Measurements from ENCODE around the gene PSMD8. TPM values are rescaled to one million over a fixed set of nuclear protein-coding genes. Genes with fewer than 3 reads are reported as not detected.
"Not testable (repeated sequence)": the region's sequence is repeated elsewhere in the genome, so short reads cannot be mapped to it uniquely, and the experiment has no call there.

The PSMD8 gene
- 232 and 267 TPM in 2 replicates for total RNA-seq

- DNase-seq (ENCODE audit: extremely low read depth, low read depth, low spot score), result peak; percentile 90
These were observed at the start of gene PSMD8 for GRCh38 chr19:38374332-38375097. TSS of gene PSMD8 (plus strand) at chr19:38374571. CDS start at chr19:38374602, 31 bp downstream.

DNA sequence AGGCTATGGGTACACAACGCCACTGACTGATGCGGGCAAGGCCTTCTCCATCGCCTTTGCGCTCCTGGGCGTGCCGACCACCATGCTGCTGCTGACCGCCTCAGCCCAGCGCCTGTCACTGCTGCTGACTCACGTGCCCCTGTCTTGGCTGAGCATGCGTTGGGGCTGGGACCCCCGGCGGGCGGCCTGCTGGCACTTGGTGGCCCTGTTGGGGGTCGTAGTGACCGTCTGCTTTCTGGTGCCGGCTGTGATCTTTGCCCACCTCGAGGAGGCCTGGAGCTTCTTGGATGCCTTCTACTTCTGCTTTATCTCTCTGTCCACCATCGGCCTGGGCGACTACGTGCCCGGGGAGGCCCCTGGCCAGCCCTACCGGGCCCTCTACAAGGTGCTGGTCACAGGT, 47.8 kb upstream of the PSMD8 start:
- DNase-seq (ENCODE audit: extremely low read depth, low read depth, low spot score), result no peak

DNA sequence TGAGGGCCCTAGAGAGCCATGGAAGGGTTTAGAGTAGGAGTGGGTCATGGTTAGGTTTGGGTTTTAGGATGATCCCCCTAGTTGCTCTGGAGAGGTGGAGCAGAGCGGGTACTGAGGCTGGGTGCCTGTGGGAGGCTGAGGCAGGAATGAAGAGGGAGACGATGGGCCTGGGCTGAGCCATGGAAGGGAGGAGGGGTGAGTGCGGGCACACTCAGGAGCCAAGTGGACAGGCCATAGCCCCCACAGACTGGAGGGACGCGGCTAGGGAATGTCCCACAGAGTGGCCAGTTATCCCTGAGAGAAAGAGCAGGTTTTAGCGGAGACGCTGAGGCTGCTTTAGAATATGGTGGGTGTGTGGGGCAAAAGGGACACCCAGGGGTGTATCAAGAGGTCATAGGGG, 44.7 kb upstream of the PSMD8 start:
- no peak for DNase-seq (ENCODE audit: extremely low read depth, low read depth, low spot score)

GRCh38 chr19:38331728-38332127, 42.6 kb upstream of the PSMD8 start:
- DNase-seq (ENCODE audit: extremely low read depth, low read depth, low spot score), result no peak

DNA sequence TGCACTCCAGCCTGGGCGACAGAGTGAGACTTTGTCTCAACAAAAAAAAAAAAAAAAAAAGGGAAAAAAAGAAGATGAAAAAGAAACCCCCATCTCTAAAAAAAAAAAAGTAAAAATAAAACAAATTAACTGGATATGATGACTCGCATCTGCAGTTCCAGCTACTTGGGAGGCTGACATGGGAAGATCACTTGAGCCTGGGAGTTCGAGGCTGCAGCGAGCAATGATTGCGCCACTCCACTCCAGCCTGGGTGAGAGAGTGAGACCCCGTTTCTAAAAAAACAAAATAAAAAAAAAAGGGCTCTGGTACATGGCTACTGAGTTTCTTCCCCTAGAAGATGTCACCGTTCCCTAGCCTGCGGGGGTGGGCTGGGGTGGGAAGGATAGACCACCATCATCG, 41.1 kb upstream of the PSMD8 start:
- no peak for DNase-seq (ENCODE audit: extremely low read depth, low read depth, low spot score)

- DNase-seq (ENCODE audit: extremely low read depth, low read depth, low spot score), result peak; percentile 44
These were observed 38.3 kb upstream of the PSMD8 start for GRCh38 chr19:38335949-38336637.

GRCh38 chr19:38336638-38337359, 37.6 kb upstream of the PSMD8 start:
- peak; percentile 51 for DNase-seq (ENCODE audit: extremely low read depth, low read depth, low spot score)

DNA sequence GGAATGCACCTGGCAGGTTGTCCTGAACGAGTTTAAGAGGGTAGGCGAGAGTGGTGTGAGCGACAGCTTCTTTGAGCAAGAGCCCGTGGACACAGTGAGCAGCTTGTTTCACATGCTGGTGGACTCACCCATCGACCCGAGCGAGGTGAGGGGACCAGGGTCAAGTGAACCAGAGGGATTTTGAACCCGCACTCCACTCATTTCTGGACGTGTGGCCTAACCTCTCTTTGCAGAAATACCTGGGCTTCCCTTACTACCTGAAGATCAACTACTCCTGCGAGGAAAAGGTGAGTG, 37.1 kb upstream of the PSMD8 start:
- no peak for DNase-seq (ENCODE audit: extremely low read depth, low read depth, low spot score)

- not testable (repeated sequence) for DNase-seq (ENCODE audit: extremely low read depth, low read depth, low spot score)
These were observed 35.4 kb upstream of the PSMD8 start for GRCh38 chr19:38339011-38339410.

DNA sequence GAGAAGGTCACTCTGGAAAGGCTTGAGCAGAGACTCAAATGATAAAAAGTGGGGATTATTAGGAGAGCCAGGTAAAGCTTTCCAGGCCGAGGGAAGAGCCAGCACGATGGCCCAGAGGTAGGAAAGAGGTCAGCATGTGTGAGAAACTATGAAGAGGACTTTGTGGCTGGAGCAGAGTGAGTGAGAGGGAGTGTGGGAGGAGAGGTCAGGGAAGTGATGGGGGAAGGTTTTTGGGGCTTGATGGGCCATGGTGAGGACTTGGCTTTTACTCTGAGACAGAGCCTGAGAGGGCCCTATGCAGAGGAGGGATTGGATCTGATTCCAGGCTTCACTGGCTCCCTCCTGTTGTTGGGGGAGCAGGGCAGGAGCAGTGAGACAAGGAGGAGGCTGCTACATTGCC, 33.4 kb upstream of the PSMD8 start:
- DNase-seq (ENCODE audit: extremely low read depth, low read depth, low spot score), result no peak

DNA sequence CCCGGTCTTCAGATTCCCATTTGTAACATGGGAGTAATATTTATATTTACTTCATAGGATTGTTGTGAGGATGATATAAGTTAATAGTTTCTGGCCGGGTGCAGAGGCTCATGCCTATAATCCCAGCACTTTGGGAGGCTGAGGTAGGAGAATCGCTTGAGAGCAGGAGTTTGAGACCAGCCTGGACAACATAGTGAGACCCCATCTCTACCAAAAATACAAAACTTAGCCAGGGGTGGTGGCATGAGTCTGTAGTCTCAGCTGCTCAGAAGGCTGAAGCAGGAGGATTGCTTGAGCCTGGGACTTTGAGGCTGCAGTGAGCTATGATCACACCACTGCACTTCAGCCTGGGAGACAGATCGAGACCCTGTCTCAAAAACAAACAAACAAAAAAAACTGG, 27.5 kb upstream of the PSMD8 start:
- no peak for DNase-seq (ENCODE audit: extremely low read depth, low read depth, low spot score)

DNA sequence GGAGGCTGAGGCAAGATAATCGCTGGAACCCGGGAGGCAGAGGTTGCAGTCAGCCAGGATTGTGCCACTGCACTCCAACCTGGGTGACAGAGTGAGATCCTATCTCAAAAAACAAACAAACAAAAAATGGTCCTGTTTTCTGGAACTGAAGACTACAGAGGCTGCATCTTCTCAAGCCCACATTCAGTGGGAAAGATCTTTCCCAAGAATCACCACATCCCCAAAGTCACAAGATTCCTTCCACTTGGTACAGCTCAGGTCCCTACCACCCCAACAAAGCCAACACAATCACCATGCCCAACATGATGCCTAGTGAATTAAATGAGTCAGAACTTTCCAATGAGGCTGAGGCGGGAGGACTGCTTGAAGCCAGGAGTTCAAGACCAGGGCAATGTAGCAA, 23.5 kb upstream of the PSMD8 start:
- DNase-seq (ENCODE audit: extremely low read depth, low read depth, low spot score), result no peak

DNA sequence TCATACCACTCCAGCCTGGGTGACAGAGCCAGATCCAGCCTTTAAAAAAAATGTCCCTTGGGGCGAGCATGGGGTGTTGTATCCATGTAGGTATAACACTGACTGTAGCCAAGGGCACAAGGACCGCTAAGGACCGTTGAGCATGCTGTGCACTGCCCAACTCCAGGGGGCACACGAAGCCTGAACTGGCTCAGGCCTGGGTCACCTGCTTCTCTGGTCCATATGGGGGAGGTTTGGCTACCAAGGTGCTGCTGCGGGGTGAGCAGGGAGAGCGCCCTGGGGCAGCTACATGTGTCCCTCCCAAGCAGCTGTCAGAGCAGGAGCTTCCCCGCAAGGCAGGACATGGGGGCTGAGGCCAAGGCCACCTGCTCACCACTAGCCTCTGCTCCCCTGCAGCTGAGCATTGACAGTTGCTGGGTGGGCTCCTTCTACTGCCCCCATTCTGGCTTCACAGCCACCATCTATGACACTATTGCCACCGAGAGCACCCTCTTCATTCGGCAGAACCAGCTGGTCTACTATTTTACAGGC, 22.4 kb upstream of the PSMD8 start:
- no peak for DNase-seq (ENCODE audit: extremely low read depth, low read depth, low spot score)

DNA sequence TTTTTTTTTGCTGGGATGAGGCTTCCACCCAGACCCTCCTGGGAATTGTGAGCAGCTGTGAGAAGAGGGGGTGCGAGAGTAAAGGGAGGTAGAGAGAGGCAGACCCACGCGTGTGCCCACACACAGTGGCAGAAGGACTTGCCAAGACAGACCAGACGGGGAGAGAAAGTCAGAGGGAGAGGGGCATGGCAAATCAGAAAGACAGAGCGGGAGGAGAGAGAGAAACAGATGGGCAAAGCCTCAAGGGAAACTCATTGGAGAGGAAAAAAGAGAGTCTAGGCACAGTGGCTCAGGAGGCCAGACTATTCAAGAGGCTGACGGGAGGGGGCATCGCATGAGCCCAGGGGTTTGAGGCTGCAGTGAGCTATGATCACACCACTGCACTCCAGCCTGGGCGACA, 21.8 kb upstream of the PSMD8 start:
- DNase-seq (ENCODE audit: extremely low read depth, low read depth, low spot score), result no peak

GRCh38 chr19:38355728-38356725, 18.3 kb upstream of the PSMD8 start:
- DNase-seq (ENCODE audit: extremely low read depth, low read depth, low spot score), result no peak

- no peak for DNase-seq (ENCODE audit: extremely low read depth, low read depth, low spot score)
These were observed 16.3 kb upstream of the PSMD8 start for GRCh38 chr19:38358071-38358470.

DNA sequence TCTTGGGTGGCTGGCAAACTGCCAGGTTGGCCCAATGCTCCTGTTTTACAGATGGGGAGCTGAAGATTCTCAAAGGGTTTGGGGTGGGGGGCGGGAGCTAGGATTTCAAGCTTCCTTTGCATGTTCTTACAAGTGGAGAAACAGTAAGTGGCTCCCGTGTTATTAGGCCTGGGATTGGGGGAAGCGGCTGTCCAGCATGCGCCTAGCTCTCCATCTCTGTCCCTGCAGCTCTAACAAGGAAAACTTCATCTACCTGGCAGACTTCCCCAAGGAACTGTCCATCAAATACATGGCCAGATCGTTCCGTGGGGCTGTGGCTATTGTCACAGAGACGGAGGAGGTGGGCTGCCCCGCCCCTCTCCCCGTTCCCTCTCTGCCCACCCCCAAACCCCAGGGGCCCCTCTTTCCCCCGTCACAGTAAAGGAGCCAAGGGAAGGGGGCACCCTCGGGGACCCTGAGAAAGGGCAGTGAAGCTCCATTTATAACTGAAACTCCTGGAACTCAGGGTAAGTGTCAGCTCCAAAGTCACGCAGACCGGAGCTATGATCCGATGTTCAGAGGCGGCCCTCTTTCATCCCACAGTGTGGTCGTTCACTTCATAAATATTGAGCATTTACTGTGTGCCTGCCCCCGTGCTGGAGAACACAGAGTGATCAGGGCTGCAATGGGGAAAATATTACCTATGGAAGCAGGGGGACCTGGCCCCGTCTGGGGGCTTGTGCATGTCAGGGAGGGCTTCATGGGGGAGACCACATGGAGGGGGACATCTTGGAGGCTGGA, 14.9 kb upstream of the PSMD8 start:
- no peak for DNase-seq (ENCODE audit: extremely low read depth, low read depth, low spot score)

DNA sequence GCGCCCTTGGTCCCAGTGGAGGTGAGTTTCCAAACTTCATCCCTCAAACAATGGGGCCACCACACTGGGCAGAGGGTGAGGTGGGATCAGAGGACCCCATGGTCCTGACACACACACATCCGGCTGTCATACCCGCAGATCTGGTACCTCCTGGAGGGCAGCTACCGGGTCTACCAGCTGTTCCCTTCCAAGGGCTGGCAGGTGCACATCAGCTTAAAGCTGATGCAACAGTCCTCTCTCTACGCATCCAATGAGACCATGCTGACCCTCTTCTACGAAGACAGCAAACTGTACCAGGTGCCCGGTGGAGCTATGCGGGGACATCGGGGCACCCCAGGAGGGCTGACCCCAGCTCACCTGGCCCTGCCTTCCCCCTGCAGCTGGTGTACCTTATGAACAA, 14.0 kb upstream of the PSMD8 start:
- no peak for DNase-seq (ENCODE audit: extremely low read depth, low read depth, low spot score)

DNA sequence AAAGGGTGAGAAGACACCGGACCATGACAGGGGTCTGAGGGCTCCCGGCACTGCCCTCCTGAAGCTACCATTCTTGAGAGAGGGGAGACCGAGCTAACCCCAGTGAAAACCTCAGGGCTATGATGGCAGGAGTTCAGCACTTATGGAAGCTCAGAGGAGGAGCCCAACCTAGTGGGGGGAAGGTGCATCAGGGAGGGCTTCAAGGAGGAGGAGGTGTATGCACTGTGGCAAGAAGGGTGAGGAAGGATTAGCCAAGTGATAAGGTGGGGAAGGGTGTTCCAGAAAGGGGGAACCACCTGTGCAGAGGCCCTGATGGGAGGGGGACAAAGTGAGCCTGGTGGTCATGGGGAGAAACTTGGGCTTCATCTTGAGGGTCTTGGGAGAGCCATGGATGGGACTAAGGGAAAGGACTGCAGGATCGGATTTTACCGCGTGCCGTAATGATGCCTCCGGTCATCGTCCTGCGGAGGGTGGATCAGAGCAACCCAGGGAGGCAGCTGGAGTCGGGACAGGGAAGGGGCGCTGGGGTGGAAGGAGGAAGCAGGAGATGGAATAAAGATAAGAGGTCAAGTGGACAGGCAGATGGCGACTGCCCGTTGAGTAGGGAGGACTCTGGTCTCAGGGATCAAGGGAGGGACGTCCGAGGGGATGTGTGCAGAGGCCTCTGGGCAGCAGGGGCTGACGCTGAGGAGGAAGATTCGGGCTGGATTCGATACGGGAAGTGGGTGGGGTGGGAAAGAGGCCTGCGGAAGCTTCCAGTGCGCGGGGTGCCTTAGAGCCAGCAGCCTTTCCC, 13.3 kb upstream of the PSMD8 start:
- DNase-seq (ENCODE audit: extremely low read depth, low read depth, low spot score), result no peak

Measured in glomerular endothelial cell (primary cell).